ENCODE measurements around the gene BST1.

BST1 gene

DNA sequence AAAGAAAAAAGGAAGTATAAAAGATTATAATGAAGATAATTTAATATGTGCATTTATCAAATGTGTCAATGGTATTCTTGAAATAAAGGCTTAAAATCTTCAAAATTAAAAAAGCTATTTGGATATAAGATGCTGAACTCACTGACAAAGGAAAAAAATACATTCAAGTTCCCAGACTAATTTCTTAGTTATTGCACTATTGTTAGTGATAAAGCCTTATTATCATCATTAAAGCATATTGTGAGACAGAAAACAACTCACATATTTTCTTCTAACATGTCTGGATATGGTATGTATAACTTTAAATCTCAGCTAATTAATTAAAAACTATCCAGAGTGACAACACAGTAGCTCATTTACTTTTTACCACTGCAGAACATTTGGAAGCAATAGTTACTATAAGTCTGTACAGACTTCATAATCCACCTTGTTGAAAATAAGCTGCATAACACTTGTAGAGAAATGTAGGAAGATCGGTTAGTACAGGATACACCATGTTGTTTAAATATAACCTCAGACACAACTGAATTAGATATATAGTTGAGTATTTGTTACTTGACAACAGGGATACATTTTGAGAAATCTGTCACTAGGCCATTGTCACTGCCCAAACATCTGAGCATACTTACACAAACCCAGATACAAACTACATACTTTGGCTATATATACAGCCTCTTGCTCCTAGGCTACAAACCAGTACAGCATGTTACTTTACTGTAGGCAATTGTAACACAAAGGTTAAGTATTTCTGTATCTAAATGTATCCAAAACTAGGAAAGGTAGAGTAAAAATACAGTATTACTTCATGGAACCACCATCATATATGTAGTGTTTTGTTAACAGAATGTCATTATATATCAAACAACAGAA is 34.1 kb upstream of the BST1 start:
- no peak for DNase-seq (ENCODE audit: low spot score)
- TF ChIP-seq, protein P1, sequence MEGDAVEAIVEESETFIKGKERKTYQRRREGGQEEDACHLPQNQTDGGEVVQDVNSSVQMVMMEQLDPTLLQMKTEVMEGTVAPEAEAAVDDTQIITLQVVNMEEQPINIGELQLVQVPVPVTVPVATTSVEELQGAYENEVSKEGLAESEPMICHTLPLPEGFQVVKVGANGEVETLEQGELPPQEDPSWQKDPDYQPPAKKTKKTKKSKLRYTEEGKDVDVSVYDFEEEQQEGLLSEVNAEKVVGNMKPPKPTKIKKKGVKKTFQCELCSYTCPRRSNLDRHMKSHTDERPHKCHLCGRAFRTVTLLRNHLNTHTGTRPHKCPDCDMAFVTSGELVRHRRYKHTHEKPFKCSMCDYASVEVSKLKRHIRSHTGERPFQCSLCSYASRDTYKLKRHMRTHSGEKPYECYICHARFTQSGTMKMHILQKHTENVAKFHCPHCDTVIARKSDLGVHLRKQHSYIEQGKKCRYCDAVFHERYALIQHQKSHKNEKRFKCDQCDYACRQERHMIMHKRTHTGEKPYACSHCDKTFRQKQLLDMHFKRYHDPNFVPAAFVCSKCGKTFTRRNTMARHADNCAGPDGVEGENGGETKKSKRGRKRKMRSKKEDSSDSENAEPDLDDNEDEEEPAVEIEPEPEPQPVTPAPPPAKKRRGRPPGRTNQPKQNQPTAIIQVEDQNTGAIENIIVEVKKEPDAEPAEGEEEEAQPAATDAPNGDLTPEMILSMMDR (IDR thresholded peaks at IDR 0.05; ENCODE audit: extremely low read depth, missing control alignments) = no peak

DNA sequence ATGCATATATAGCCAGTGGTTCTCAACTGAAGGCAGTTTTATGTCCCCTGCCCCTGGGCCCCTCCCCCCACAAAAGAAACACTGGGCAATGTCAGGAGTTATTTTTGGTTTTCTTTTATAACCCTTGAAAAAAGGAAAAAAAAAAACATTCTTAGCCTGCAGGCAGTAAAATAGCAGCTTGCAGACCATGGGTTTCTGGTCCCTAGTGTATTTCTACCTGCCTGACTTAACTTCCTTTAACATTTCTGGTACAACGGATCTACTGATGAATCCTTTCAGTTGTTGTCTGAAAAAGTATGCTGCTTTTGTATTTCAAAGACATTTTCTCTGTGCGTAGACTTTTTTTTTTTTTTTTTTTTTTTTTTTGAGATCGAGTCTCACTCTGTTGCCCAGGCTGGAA is 32.3 kb upstream of the BST1 start:
- DNase-seq (ENCODE audit: low spot score) = no peak
- TF ChIP-seq, protein P1 (IDR thresholded peaks at IDR 0.05; ENCODE audit: extremely low read depth, missing control alignments) = no peak

DNA sequence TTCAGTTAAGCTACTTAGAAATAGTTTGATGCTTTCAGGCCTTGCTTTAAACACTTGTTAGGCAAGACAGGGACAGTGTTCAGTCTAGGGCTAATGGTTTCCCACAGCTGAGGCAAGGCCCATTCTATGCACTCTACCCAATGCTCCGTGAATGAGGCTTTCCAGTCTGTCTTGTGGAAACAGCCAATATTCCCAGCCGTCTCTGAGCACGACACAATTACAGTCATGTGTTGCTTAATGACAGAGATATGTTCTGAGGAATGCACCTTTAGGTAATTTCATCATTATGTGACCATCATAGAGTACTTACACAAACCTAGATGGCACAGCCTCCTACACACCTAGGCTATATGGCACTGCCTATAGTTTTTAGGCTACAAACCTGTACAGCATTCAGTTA is 30.8 kb upstream of the BST1 start:
- TF ChIP-seq, protein P1 (IDR thresholded peaks at IDR 0.05; ENCODE audit: extremely low read depth, missing control alignments) = no peak
- no peak for DNase-seq (ENCODE audit: low spot score)

DNA sequence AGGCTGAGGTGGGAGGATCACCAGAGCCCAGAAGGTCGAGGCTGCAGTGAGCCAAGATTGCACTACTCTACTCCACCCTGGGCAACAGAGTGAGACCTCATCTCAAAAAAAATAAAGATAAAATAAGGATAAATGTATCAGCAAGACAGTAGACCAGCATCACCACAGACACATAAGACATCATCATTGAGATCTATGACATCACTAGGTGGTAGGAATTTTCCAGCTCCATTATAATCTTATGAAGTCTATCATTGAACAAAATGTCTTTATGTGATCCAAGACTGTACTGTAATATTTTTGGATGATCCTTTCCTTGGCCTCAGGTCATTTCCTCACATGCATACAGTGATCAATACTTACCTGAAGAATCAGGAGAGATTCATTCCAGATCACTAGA is 29.5 kb upstream of the BST1 start:
- DNase-seq (ENCODE audit: low spot score) = no peak
- TF ChIP-seq, protein P1 (IDR thresholded peaks at IDR 0.05; ENCODE audit: extremely low read depth, missing control alignments) = no peak

DNA sequence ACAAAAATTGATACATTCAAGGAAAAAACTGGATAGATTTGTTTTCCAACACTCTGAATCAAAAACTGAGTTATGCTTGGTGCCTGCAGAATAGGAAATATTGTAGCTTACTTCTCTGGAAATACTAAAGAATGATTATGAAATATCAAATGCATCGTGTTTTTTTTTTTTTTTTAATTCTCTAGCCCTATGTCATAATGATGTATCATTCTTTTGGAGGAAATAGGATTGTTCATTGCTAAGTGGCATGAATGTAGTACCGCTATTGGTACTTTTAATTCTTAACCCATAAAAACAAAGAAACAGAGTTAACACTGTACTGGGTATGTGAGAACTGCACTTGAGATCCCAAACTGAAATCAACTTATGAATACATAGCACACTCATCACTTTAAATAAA is 28.8 kb upstream of the BST1 start:
- no peak for DNase-seq (ENCODE audit: low spot score)
- TF ChIP-seq, protein P1 (IDR thresholded peaks at IDR 0.05; ENCODE audit: extremely low read depth, missing control alignments) = no peak

DNA sequence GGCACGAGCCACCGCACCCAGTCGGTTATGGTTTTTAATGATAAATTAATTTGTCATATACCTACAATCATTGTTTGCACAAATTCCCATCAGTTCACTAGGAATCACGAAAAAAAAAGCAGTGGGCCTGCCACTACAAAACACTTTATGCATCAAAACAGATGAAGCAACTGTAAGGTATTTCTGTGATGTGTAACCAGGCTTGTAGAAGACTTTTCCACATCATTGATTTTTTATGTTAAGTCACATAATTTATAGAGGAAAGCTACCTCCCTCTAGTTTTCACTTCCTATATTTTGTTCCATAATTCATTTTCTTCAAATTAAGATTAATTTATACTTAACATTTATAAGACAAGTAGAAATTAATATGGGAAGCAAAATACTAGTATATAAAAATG is 27.9 kb upstream of the BST1 start:
- DNase-seq (ENCODE audit: low spot score) = no peak
- TF ChIP-seq, protein P1 (IDR thresholded peaks at IDR 0.05; ENCODE audit: extremely low read depth, missing control alignments) = no peak

DNA sequence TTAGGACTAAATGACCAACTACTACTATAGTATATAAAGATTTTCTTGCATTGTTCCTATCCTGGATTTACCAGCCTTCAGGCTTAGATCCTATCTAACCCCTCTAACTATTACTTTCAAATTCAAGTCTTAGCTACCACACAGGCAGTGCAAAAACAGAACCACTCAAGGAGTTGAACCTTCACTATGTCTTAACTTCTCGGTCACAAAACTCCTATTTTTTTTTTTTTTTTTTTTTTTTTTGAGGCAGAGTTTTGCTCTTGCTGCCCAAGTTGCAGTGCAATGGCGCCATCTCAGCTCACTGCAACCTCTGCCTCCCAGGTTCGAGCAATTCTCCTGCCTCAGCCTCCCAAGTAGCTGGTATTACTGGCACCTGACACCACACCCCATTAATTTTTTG is 27.5 kb upstream of the BST1 start:
- no peak for DNase-seq (ENCODE audit: low spot score)
- TF ChIP-seq, protein P1 (IDR thresholded peaks at IDR 0.05; ENCODE audit: extremely low read depth, missing control alignments) = no peak

All from GM20000 (cell line).